ENCODE data around the gene XYLT1.
A peak's percentile ranks its signal among the peaks of the same experiment; 100 is the strongest.
"Not testable (repeated sequence)": the region's sequence is repeated elsewhere in the genome, so short reads cannot be mapped to it uniquely, and the experiment has no call there.

The XYLT1 gene

GRCh38 chr16:17470908-17471718, at the start of gene XYLT1:
Gene XYLT1 (minus strand): TSS chr16:17470960. CDS start chr16:17470796, 164 bp downstream.
- DNase-seq (ENCODE audit: low read depth), result peak; percentile 96

GRCh38 chr16:17520111-17520510, 49.4 kb upstream of the XYLT1 start:
- DNase-seq (ENCODE audit: low read depth), result no peak

- peak; percentile 55 for DNase-seq (ENCODE audit: low read depth)
Measured at GRCh38 chr16:17519101-17519955, 48.6 kb upstream of the XYLT1 start.

- DNase-seq (ENCODE audit: low read depth), result peak; percentile 26
Measured at GRCh38 chr16:17518441-17518840, 47.7 kb upstream of the XYLT1 start.

- peak; percentile 13 for DNase-seq (ENCODE audit: low read depth)
Measured at GRCh38 chr16:17515421-17516210, 44.9 kb upstream of the XYLT1 start.

GRCh38 chr16:17512636-17513220, 42.0 kb upstream of the XYLT1 start:
- DNase-seq (ENCODE audit: low read depth), result peak; percentile 61

GRCh38 chr16:17511340-17511739, 40.6 kb upstream of the XYLT1 start:
- DNase-seq (ENCODE audit: low read depth), result peak; percentile 73

- no peak for DNase-seq (ENCODE audit: low read depth)
Measured at GRCh38 chr16:17510567-17510966, 39.8 kb upstream of the XYLT1 start.

- no peak for DNase-seq (ENCODE audit: low read depth)
Measured at GRCh38 chr16:17509194-17509593, 38.4 kb upstream of the XYLT1 start.

GRCh38 chr16:17508303-17508702, 37.5 kb upstream of the XYLT1 start:
- DNase-seq (ENCODE audit: low read depth), result no peak

GRCh38 chr16:17507516-17507915, 36.8 kb upstream of the XYLT1 start:
- DNase-seq (ENCODE audit: low read depth), result not testable (repeated sequence)

- not testable (repeated sequence) for DNase-seq (ENCODE audit: low read depth)
Measured at GRCh38 chr16:17505828-17506227, 35.1 kb upstream of the XYLT1 start.

- DNase-seq (ENCODE audit: low read depth), result no peak
Measured at GRCh38 chr16:17504050-17504449, 33.3 kb upstream of the XYLT1 start.

- no peak for DNase-seq (ENCODE audit: low read depth)
Measured at GRCh38 chr16:17503331-17503730, 32.6 kb upstream of the XYLT1 start.

GRCh38 chr16:17501321-17501720, 30.6 kb upstream of the XYLT1 start:
- DNase-seq (ENCODE audit: low read depth), result no peak

GRCh38 chr16:17499223-17499902, 28.6 kb upstream of the XYLT1 start:
- peak; percentile 14 for DNase-seq (ENCODE audit: low read depth)

GRCh38 chr16:17497648-17498047, 26.9 kb upstream of the XYLT1 start:
- DNase-seq (ENCODE audit: low read depth), result no peak

GRCh38 chr16:17496891-17497290, 26.1 kb upstream of the XYLT1 start:
- no peak for DNase-seq (ENCODE audit: low read depth)

GRCh38 chr16:17493012-17493411, 22.3 kb upstream of the XYLT1 start:
- no peak for DNase-seq (ENCODE audit: low read depth)

GRCh38 chr16:17491140-17491662, 20.4 kb upstream of the XYLT1 start:
- DNase-seq (ENCODE audit: low read depth), result no peak

- DNase-seq (ENCODE audit: low read depth), result no peak
Measured at GRCh38 chr16:17488506-17488905, 17.7 kb upstream of the XYLT1 start.

All from fibroblast of gingiva (primary cell).